ENCODE results near the gene SYT17. TPM values are rescaled to one million over a fixed set of nuclear protein-coding genes. Genes with fewer than 3 reads are reported as not detected.

SYT17 gene
- total RNA-seq, 4 donors from 2014 or later = 4.2 to 9.0 (median 6.3) TPM

DNA sequence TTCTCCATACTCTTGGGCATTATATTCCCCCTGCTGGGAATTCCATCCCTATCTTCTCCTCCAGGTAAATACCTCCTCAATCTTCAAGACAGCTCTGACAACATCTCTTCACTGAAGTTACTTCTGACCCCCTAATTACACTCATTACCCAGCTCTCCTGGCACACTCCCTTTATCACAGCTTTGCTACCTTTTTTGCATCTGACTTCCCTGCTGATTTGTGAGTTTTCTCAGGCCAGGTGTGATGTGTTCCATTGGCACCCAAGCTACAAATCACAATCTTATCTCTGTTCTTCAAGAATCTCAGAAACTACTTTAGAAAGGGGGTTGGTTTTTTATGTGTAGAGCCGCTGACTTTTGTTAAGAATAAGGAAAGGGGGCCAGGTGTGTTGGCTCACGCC is 131.5 kb downstream of the SYT17 start:
- TF ChIP-seq POLR2A (IDR thresholded peaks at IDR 0.05) (no peak), POLR2AphosphoS5 (IDR thresholded peaks at IDR 0.05) (no peak), EP300 (IDR thresholded peaks at IDR 0.05) (no peak)
- TF ChIP-seq, protein P1, sequence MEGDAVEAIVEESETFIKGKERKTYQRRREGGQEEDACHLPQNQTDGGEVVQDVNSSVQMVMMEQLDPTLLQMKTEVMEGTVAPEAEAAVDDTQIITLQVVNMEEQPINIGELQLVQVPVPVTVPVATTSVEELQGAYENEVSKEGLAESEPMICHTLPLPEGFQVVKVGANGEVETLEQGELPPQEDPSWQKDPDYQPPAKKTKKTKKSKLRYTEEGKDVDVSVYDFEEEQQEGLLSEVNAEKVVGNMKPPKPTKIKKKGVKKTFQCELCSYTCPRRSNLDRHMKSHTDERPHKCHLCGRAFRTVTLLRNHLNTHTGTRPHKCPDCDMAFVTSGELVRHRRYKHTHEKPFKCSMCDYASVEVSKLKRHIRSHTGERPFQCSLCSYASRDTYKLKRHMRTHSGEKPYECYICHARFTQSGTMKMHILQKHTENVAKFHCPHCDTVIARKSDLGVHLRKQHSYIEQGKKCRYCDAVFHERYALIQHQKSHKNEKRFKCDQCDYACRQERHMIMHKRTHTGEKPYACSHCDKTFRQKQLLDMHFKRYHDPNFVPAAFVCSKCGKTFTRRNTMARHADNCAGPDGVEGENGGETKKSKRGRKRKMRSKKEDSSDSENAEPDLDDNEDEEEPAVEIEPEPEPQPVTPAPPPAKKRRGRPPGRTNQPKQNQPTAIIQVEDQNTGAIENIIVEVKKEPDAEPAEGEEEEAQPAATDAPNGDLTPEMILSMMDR (IDR thresholded peaks at IDR 0.05) = no peak
- no peaks in the 10 kb centered on the region for H3K36me3 ChIP-seq
- WGBS, 2 donors (ENCODE audit: low coverage in 1 of 2) = 30 to 40% methylated on average over 1 to 2 of the region's 2 CpGs

GRCh38 chr16:19301931-19302330 is 133.9 kb downstream of the SYT17 start:
- H3K4me1 ChIP-seq = no peaks in the 10 kb centered on the region
- no peaks in the 10 kb centered on the region for H3K27me3 ChIP-seq
- 11 to 21% methylated on average over 1 of the region's 1 CpG for WGBS, 2 donors (ENCODE audit: low coverage in 1 of 2)
- H3K4me3 ChIP-seq = no peak overlapping the region
- no peaks in the 10 kb centered on the region for H3K36me3 ChIP-seq
- H3K27ac ChIP-seq = no peak overlapping the region
- no peak for ATAC-seq
- no peaks in the 10 kb centered on the region for H3K9me3 ChIP-seq
- TF ChIP-seq, protein P1 (IDR thresholded peaks at IDR 0.05) = no peak
- no peak for TF ChIP-seq POLR2AphosphoS5 (IDR thresholded peaks at IDR 0.05)
- no peak for TF ChIP-seq POLR2A (IDR thresholded peaks at IDR 0.05)
- TF ChIP-seq EP300 (IDR thresholded peaks at IDR 0.05) = no peak

More for the DNA sequence above, 131.5 kb downstream of the SYT17 start:
- Histone ChIP-seq H3K9me3 (no peaks in the 10 kb centered on the region), H3K27me3 (no peaks in the 10 kb centered on the region), H3K4me1 (no peaks in the 10 kb centered on the region), H3K27ac (no peak overlapping the region), H3K4me3 (no peak overlapping the region)
- ATAC-seq = no peak

- Histone ChIP-seq H3K27me3 (no peaks in the 10 kb centered on the region), H3K4me3 (no peak overlapping the region), H3K4me1 (no peaks in the 10 kb centered on the region), H3K36me3 (no peaks in the 10 kb centered on the region), H3K27ac (no peak overlapping the region), H3K9me3 (no peaks in the 10 kb centered on the region)
- 35 to 75% methylated on average over 1 to 2 of the region's 2 CpGs for WGBS, 2 donors (ENCODE audit: low coverage in 1 of 2)
- ATAC-seq = no peak
- no peak for TF ChIP-seq POLR2A (IDR thresholded peaks at IDR 0.05)
Measured at GRCh38 chr16:19304750-19305149, 136.7 kb downstream of the SYT17 start.

DNA sequence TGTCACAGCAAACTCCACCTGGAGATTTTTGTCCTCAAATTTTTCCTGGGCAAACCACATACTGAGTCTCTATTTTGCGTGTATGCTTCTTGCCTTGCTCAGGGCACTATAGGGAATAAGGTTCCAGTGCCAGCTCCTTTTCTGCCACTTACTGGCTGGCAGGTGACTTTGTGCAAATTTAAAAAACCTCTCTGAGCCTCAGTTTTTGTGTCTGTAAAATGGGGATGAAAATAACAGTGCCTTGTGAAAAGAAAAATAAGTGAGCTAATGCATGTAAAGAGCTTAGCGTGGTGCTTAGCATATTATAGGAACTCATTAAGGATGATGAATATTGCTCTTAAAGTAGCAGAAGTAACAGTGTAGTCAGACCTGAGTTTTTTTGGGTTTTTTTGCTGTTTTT is 137.4 kb downstream of the SYT17 start:
- Histone ChIP-seq H3K27ac (no peak overlapping the region), H3K4me1 (no peaks in the 10 kb centered on the region), H3K36me3 (no peaks in the 10 kb centered on the region), H3K27me3 (no peaks in the 10 kb centered on the region), H3K4me3 (no peak overlapping the region), H3K9me3 (no peaks in the 10 kb centered on the region)
- no peak for ATAC-seq
- WGBS, 2 donors (ENCODE audit: low coverage in 1 of 2) = 81 to 100% methylated on average over 2 of the region's 2 CpGs
- TF ChIP-seq POLR2A (IDR thresholded peaks at IDR 0.05) (no peak), EP300 (IDR thresholded peaks at IDR 0.05) (no peak), POLR2AphosphoS5 (IDR thresholded peaks at IDR 0.05) (no peak)
- TF ChIP-seq, protein P1 (IDR thresholded peaks at IDR 0.05) = no peak

GRCh38 chr16:19307587-19308241 is 139.7 kb downstream of the SYT17 start:
- Histone ChIP-seq H3K27me3 (no peaks in the 10 kb centered on the region), H3K9me3 (no peaks in the 10 kb centered on the region), H3K4me1 (no peaks in the 10 kb centered on the region), H3K4me3 (no peak overlapping the region), H3K36me3 (no peaks in the 10 kb centered on the region), H3K27ac (no peak overlapping the region)
- TF ChIP-seq POLR2AphosphoS5 (IDR thresholded peaks at IDR 0.05) = no peak
- TF ChIP-seq EP300 (IDR thresholded peaks at IDR 0.05) = no peak
- no peak for TF ChIP-seq POLR2A (IDR thresholded peaks at IDR 0.05)
- TF ChIP-seq, protein P1 (IDR thresholded peaks at IDR 0.05) = no peak
- ATAC-seq = no peak
- 48 to 55% methylated on average over 4 to 7 of the region's 8 CpGs for WGBS, 2 donors (ENCODE audit: low coverage in 1 of 2)
